OCI-LY7 (cell line): ENCODE data around the gene C5orf34.

Source experiments
- EZH2phosphoT487 ChIP-seq: fragments of 200-600 bp; sonication (generic); IDR thresholded peaks from 2 replicates; pipeline ENCODE4 v1.6.1; 2018; ENCODE audit warnings: low read depth, borderline replicate concordance, mild to moderate bottlenecking, mixed run types, antibody characterized with exemption, low read length, moderate library complexity, mixed read lengths
- TF ChIP-seq, protein P1 (sequence below): fragments of 200-600 bp; sonication (generic); conservative IDR thresholded peaks from 2 replicates; pipeline ENCODE4 v1.5.1; 2014; ENCODE audit warnings: mild to moderate bottlenecking, antibody characterized with exemption, low read length, moderate library complexity, mixed read lengths

DNA sequence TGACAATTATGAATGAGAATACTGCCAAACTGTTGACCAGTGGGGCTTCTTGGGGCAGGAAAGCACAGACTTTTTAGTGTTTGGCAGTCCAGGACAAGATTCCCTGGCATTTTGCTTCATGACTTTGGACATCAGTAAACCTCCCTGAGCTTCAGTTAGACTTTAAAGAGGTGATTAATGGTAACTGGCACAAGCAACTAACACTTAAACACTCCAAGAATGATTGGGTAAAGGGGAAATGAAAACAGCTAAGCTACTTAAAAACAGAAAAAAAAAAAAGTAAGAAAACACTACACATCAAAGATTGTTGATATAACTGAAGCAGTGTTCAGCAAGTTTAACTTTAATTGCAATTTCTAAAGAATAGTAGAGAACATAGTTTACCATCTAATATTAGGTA lies 28.5 kb upstream of the C5orf34 start:
- TF ChIP-seq, protein P1, sequence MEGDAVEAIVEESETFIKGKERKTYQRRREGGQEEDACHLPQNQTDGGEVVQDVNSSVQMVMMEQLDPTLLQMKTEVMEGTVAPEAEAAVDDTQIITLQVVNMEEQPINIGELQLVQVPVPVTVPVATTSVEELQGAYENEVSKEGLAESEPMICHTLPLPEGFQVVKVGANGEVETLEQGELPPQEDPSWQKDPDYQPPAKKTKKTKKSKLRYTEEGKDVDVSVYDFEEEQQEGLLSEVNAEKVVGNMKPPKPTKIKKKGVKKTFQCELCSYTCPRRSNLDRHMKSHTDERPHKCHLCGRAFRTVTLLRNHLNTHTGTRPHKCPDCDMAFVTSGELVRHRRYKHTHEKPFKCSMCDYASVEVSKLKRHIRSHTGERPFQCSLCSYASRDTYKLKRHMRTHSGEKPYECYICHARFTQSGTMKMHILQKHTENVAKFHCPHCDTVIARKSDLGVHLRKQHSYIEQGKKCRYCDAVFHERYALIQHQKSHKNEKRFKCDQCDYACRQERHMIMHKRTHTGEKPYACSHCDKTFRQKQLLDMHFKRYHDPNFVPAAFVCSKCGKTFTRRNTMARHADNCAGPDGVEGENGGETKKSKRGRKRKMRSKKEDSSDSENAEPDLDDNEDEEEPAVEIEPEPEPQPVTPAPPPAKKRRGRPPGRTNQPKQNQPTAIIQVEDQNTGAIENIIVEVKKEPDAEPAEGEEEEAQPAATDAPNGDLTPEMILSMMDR = no peak
- TF ChIP-seq EZH2phosphoT487 = no peak
